ENCODE data around the gene ATOH8. TPM values are rescaled to one million over a fixed set of nuclear protein-coding genes. Genes with fewer than 3 reads are reported as not detected.

ATOH8 gene
- total RNA-seq, 2 experiments from 2014 or later: not detected

DNA sequence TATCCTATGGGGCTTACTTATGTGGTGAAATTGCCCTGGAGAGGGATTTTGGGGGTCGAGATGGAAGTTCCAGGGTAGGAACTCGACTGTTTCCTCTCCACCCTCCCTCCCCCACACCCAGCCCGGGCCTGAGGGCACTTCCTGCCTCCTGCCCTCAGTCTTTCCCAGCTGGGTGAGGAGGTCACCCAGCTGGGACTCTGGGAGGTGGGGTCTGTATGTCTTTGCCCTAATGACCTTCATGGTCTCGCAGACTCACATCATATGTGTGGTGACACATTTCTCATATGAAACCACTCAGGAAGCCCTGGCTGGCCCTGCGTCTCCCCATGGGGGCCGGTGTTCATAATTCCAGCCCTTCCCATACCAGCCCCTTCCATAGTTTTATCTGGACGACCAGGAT, 12.4 kb downstream of the ATOH8 start:
- H3K36me3 Mint-ChIP-seq (ENCODE audit: low read depth): no peaks in the 10 kb centered on the region
- H3K27ac ChIP-seq (ENCODE audit: low read depth in 1 of 2, low read length in 2 of 2): no peak overlapping the region
- intact Hi-C loops (cut with DNase I, micrococcal nuclease): no loop called here
- peaks cover 0 to 7% of the 10 kb centered on the region in 2 experiments for H3K9me3 ChIP-seq (ENCODE audit: control insufficient read depth in 1 of 2, insufficient read depth in 1 of 2, low read length in 2 of 2)
- H3K36me3 ChIP-seq (ENCODE audit: insufficient read depth, low read length): no peaks in the 10 kb centered on the region
- H3K4me1 ChIP-seq (ENCODE audit: insufficient read depth, low read length): no peaks in the 10 kb centered on the region
- ChIA-PET CTCF (no interaction called here), POLR2A (no interaction called here)
- no peaks in the 10 kb centered on the region for H3K9me3 Mint-ChIP-seq
- H3K4me3 ChIP-seq (ENCODE audit: low read length): no peak overlapping the region
- peaks cover 60% of the 10 kb centered on the region for H3K27me3 Mint-ChIP-seq
- no peak for ATAC-seq (ENCODE audit: poor library complexity)
- H3K4me1 Mint-ChIP-seq (ENCODE audit: low read depth): no peaks in the 10 kb centered on the region
- H3K27me3 ChIP-seq (ENCODE audit: control insufficient read depth in 1 of 2, insufficient read depth in 2 of 2, low read length in 2 of 2): peaks cover 20 to 33% of the 10 kb centered on the region in 2 experiments
- no peak overlapping the region for H3K27ac Mint-ChIP-seq
- no peak overlapping the region for H3K4me3 Mint-ChIP-seq
- TF ChIP-seq, protein P1, sequence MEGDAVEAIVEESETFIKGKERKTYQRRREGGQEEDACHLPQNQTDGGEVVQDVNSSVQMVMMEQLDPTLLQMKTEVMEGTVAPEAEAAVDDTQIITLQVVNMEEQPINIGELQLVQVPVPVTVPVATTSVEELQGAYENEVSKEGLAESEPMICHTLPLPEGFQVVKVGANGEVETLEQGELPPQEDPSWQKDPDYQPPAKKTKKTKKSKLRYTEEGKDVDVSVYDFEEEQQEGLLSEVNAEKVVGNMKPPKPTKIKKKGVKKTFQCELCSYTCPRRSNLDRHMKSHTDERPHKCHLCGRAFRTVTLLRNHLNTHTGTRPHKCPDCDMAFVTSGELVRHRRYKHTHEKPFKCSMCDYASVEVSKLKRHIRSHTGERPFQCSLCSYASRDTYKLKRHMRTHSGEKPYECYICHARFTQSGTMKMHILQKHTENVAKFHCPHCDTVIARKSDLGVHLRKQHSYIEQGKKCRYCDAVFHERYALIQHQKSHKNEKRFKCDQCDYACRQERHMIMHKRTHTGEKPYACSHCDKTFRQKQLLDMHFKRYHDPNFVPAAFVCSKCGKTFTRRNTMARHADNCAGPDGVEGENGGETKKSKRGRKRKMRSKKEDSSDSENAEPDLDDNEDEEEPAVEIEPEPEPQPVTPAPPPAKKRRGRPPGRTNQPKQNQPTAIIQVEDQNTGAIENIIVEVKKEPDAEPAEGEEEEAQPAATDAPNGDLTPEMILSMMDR (IDR thresholded peaks at IDR 0.05): no peak
- DNase-seq: no peak

DNA sequence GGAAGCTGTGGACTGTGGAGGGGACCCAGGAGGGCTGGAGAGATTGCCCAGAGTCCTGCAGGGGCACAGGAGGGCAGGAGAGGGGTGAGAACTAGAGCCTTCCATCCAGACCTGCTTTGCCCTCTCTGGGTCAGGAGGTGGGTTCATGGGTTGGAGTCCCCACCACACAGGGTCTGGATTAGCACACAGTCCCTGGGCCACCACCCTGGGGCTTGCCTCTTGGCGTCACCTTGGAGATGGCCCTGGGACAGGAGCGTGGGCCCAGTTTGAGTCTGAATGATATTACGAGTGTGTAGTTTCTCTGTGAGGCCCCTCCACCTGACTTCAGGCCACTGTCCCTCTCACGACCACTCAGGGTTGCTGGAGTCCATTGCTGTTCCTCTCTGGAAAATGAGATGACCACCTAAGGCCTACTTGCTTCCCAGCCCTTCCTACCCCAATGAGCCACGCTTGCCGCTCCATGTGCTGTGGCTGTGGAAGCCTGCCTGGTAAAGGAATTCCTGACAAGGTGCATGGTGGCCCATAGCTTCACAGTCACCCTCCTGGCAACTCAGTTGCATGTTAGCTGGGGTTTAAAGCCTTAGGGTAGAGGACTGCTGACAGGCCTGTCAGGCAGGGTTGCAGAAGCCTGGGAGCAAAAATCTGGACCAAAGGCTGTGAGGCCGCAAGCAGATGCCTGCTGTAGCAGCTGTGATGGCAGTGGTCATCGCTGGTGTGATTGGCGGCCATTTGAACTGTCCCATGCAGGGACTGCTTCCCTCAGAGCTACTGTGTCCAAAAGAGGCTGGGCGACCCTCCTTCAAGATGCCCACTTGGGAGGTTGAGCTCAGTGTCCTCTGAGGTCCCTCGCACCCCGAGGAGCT, 14.2 kb downstream of the ATOH8 start:
- Mint-ChIP-seq H3K9me3 (no peaks in the 10 kb centered on the region), H3K27me3 (peaks cover 62% of the 10 kb centered on the region), H3K27ac (no peak overlapping the region), H3K4me3 (no peak overlapping the region), H3K36me3 (ENCODE audit: low read depth) (no peaks in the 10 kb centered on the region), H3K4me1 (ENCODE audit: low read depth) (no peaks in the 10 kb centered on the region)
- Histone ChIP-seq H3K36me3 (ENCODE audit: insufficient read depth, low read length) (no peaks in the 10 kb centered on the region), H3K4me1 (ENCODE audit: insufficient read depth, low read length) (peaks cover 3% of the 10 kb centered on the region), H3K9me3 (ENCODE audit: control insufficient read depth in 1 of 2, insufficient read depth in 1 of 2, low read length in 2 of 2) (peaks cover 0 to 7% of the 10 kb centered on the region in 2 experiments), H3K27me3 (ENCODE audit: control insufficient read depth in 1 of 2, insufficient read depth in 2 of 2, low read length in 2 of 2) (peaks cover 27 to 36% of the 10 kb centered on the region in 2 experiments), H3K4me3 (ENCODE audit: low read length) (no peak overlapping the region), H3K27ac (ENCODE audit: low read depth in 1 of 2, low read length in 2 of 2) (no peak overlapping the region)
- ATAC-seq (ENCODE audit: poor library complexity): no peak
- CTCF ChIA-PET: no interaction called here
- intact Hi-C loops (cut with DNase I, micrococcal nuclease): no loop called here
- TF ChIP-seq, protein P1 (IDR thresholded peaks at IDR 0.05): no peak
- POLR2A ChIA-PET: interaction anchor here (0.6 kb wide), 1 partner anchor 304 kb away, joined by 3 read pairs; no protein-coding TSS in a partner anchor
- DNase-seq: no peak

DNA sequence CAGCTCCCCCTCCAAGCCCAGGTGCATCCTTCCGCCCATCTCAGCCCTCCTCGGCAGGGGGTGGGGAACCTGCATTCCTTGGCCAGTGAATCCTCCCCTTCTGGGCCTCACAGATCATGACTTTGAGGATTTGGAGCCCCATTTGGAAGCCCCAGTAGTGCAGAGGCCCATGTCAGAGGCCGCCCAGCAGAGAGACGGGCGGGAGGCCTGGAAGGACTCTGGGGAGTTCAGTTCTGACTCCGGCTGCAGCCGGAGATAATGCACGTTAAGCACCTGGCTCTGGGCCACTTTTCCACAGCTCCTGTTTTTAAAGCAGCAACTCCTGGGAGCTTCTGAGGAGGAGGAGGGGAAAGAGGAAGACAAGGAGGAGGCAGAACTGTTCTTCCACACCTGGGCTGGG, 14.9 kb downstream of the ATOH8 start:
- Histone ChIP-seq H3K36me3 (ENCODE audit: insufficient read depth, low read length) (no peaks in the 10 kb centered on the region), H3K4me1 (ENCODE audit: insufficient read depth, low read length) (peaks cover 3% of the 10 kb centered on the region), H3K9me3 (ENCODE audit: control insufficient read depth in 1 of 2, insufficient read depth in 1 of 2, low read length in 2 of 2) (peaks cover 0 to 7% of the 10 kb centered on the region in 2 experiments), H3K27ac (ENCODE audit: low read depth in 1 of 2, low read length in 2 of 2) (no peak overlapping the region), H3K27me3 (ENCODE audit: control insufficient read depth in 1 of 2, insufficient read depth in 2 of 2, low read length in 2 of 2) (peaks cover 31 to 38% of the 10 kb centered on the region in 2 experiments), H3K4me3 (ENCODE audit: low read length) (no peak overlapping the region)
- Mint-ChIP-seq H3K4me1 (ENCODE audit: low read depth) (no peaks in the 10 kb centered on the region), H3K27ac (no peak overlapping the region), H3K4me3 (no peak overlapping the region), H3K9me3 (no peaks in the 10 kb centered on the region), H3K36me3 (ENCODE audit: low read depth) (no peaks in the 10 kb centered on the region), H3K27me3 (peaks cover 63% of the 10 kb centered on the region)
- ChIA-PET CTCF (no interaction called here), POLR2A (no interaction called here)
- ATAC-seq (ENCODE audit: poor library complexity) (no peak), DNase-seq (no peak)
- intact Hi-C loops (cut with DNase I, micrococcal nuclease): no loop called here
- TF ChIP-seq, protein P1 (IDR thresholded peaks at IDR 0.05): no peak
